Stimulated activated effector memory CD8-positive, alpha-beta T cell treated with anti-CD3 and anti-CD28 coated beads, Interleukin-12 subunit alpha, Interleukin-12 subunit beta, amount 100 ng/mL, for 72 hours (primary cell): ENCODE results near the gene WNT6.
A peak's percentile ranks its signal among the peaks of the same experiment; 100 is the strongest.

Source experiments
- ATAC-seq: fragments of 150-1000 bp; cut with Tn5 transposase; 2 replicates; pipeline ENCODE4 v1.10.0; 2021
- DNase-seq, 2 donors: peaks; one replicate each; pipeline ENCODE4 v3.0.0; 2021 to 2022; ENCODE audit warnings: low spot score in 2 of 2
- H3K27ac Mint-ChIP-seq: one replicate; pipeline ENCODE4 v1.8.0; 2022; ENCODE audit warnings: mild to moderate bottlenecking, mixed read lengths
- H3K36me3 Mint-ChIP-seq: one replicate; pipeline ENCODE4 v1.8.0; 2022; ENCODE audit warnings: mild to moderate bottlenecking, mixed read lengths
- H3K4me1 Mint-ChIP-seq: one replicate; pipeline ENCODE4 v1.8.0; 2022; ENCODE audit warnings: mixed read lengths
- H3K4me3 Mint-ChIP-seq: one replicate; pipeline ENCODE4 v1.8.0; 2022; ENCODE audit warnings: mild to moderate bottlenecking, mixed read lengths
- H3K9me3 Mint-ChIP-seq: one replicate; pipeline ENCODE4 v1.8.0; 2022; ENCODE audit warnings: mixed read lengths

WNT6 gene

DNA sequence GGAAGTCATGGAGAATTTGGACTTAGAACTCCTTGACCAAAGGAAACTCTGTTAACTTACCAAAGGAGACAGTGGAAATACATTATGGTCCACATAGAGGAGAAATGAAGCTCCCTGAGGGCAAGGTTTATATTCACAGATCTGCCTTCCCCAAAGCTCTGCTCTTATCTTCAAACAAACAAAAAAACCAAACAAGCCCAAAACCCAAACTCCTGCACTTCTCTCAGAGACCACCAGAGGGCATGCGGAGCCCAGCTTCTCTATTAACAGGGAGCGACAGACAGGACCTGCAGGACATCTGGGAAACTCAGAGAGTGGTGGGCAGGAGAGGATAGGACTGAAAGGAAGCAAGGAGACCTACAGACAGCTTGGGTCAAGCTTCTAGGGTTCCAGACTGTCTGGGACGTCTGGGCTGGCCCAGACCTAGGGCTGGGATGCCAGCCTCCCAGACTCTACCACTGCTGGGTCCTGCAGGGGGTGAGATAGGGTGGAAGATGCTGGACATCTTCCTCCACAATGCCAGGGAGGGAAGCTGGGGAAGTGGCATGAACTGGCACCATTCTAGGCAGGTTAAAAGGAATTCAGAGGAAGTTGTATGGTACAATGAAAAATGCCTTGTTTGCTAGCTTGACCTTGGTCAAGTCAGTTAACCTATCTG lies 17.1 kb downstream of the WNT6 start:
- DNase-seq: peak; percentile 61 to 88
- peak; percentile 1 for ATAC-seq
- H3K9me3 Mint-ChIP-seq: no peaks in the 10 kb centered on the region
- H3K4me3 Mint-ChIP-seq: no peak overlapping the region
- peaks cover 6% of the 10 kb centered on the region for H3K36me3 Mint-ChIP-seq
- peaks cover 51% of the 10 kb centered on the region for H3K4me1 Mint-ChIP-seq
- no peak overlapping the region for H3K27ac Mint-ChIP-seq

DNA sequence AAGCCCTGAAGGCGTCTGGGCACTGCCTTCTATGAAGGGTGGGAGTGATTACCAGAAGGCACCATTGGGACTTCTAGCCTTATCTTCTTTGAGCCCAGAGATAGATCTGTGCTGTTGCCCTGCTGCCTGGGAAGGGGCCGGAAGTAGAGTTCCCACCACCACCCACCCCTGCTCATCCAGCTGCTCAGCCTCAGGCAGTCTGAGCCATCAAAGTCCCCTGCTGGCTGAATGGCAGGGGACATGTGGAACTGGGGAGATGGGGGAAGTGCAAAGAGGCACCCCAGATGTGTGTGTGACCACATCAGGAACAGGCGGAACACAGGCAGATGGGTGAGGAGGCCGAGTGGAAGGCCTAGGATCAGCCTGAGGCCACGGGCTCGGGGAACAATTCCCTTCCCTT lies 17.7 kb downstream of the WNT6 start:
- no peak for DNase-seq
- no peak overlapping the region for H3K27ac Mint-ChIP-seq
- no peak overlapping the region for H3K4me3 Mint-ChIP-seq
- ATAC-seq: no peak
- no peaks in the 10 kb centered on the region for H3K9me3 Mint-ChIP-seq
- H3K4me1 Mint-ChIP-seq: peaks cover 49% of the 10 kb centered on the region
- peaks cover 8% of the 10 kb centered on the region for H3K36me3 Mint-ChIP-seq

DNA sequence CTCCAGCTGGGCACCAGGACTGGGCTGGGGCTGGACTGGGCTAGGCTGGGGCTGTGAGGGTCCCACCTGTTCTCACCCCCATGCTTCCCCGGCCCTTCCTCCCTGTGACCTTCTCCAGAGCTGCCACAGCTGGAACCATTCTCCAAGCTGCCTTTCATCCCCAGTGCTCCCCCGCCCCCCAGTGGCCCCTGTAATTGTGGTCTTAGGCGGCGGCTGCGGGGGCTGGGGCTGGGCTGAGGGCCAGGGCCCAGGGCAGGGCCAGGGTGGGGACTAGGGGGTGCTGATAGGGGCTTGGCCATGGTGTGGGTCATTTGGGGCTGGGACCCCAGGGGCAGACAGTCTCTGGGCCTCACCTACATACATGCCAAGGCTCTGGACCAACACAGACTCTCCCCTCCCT lies 18.3 kb downstream of the WNT6 start:
- ATAC-seq: no peak
- DNase-seq: no peak
- peaks cover 49% of the 10 kb centered on the region for H3K4me1 Mint-ChIP-seq
- H3K36me3 Mint-ChIP-seq: peaks cover 14% of the 10 kb centered on the region
- H3K27ac Mint-ChIP-seq: no peak overlapping the region
- no peak overlapping the region for H3K4me3 Mint-ChIP-seq
- H3K9me3 Mint-ChIP-seq: no peaks in the 10 kb centered on the region

DNA sequence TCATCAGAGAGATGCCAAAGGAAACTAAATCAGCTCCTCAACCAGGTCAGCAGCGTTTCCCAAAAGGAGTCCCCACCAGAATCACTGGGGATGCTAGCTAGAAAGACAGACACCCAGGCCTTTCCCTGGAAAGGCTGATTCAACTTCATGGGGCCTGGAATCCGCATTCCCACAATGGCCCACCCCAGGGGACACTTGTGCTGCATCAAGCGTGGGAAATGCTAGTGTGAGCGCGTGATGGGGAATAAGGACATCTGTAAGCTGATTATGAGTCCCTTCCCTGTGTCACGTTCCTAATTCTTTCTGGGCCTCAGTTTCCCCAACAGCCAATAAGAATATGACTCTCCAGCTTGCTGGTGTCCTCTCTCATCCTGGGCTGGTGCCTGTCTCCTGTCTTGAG lies 18.9 kb downstream of the WNT6 start:
- H3K36me3 Mint-ChIP-seq: peaks cover 18% of the 10 kb centered on the region
- no peaks in the 10 kb centered on the region for H3K9me3 Mint-ChIP-seq
- no peak for ATAC-seq
- H3K4me1 Mint-ChIP-seq: peaks cover 49% of the 10 kb centered on the region
- no peak overlapping the region for H3K4me3 Mint-ChIP-seq
- H3K27ac Mint-ChIP-seq: no peak overlapping the region
- DNase-seq: no peak

DNA sequence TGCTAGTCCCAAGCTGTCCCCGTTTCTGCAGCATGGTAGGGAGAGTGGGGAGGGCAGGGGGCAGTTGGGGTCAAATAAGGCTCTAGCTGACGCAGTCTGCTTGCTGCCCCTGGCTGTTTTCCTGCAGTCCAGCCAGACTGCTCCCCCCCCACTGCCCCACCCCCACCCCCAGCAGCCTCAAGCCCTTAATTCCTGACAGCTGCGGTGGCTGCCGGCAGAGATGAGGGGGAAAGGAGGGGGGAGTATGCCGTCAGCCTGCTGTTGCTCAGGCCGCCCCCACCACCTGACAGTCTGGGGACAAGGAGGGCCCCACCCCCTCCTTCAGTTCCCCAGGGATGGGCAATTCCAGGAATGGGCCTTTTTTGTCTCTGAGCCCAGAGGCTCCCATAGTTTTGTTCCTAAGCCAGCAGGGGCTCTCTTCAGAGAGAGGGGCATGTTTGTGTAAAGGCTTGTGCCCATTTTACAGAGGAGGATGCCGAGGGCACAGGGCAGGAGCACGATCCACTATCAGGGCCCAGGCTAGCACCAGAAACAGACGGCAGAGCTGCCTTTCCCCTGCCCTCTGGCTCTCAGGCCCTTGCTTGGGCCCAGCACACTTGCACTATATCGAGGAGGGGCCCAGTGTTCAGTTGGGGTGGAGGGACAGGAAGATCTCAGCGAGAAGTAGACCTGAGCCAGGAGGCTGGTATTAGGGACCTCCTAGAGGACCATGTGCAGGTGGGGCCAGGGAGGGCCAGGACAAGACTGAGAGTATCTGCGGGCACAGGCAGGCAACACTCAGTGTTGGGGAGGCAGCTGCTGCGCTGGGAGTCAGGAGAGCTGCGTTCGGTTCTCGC lies 19.5 kb downstream of the WNT6 start:
- no peaks in the 10 kb centered on the region for H3K9me3 Mint-ChIP-seq
- ATAC-seq (no peak), DNase-seq (no peak)
- H3K27ac Mint-ChIP-seq: no peak overlapping the region
- peaks cover 19% of the 10 kb centered on the region for H3K36me3 Mint-ChIP-seq
- H3K4me3 Mint-ChIP-seq: peak overlapping the region; percentile 82
- peaks cover 49% of the 10 kb centered on the region for H3K4me1 Mint-ChIP-seq

DNA sequence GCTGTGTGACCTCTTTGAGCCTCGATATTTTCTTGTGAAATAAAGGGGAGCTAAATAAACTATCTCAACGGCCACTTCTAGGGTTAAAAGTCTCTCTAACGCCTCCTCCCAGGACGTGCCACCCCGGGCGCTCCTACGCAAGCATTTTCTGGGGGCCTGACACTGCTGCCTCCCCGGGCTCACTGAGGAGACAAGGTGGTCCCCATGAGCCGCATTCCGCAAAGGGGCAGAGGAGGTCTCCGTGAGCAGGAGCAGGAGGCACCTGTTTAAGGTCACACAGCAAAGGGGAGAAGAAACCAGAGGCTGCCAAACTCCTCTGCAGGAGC lies 20.1 kb downstream of the WNT6 start:
- no peaks in the 10 kb centered on the region for H3K9me3 Mint-ChIP-seq
- DNase-seq (no peak), ATAC-seq (no peak)
- peak overlapping the region; percentile 82 for H3K4me3 Mint-ChIP-seq
- H3K27ac Mint-ChIP-seq: peak overlapping the region; percentile 61
- H3K4me1 Mint-ChIP-seq: peaks cover 55% of the 10 kb centered on the region
- H3K36me3 Mint-ChIP-seq: peaks cover 24% of the 10 kb centered on the region

DNA sequence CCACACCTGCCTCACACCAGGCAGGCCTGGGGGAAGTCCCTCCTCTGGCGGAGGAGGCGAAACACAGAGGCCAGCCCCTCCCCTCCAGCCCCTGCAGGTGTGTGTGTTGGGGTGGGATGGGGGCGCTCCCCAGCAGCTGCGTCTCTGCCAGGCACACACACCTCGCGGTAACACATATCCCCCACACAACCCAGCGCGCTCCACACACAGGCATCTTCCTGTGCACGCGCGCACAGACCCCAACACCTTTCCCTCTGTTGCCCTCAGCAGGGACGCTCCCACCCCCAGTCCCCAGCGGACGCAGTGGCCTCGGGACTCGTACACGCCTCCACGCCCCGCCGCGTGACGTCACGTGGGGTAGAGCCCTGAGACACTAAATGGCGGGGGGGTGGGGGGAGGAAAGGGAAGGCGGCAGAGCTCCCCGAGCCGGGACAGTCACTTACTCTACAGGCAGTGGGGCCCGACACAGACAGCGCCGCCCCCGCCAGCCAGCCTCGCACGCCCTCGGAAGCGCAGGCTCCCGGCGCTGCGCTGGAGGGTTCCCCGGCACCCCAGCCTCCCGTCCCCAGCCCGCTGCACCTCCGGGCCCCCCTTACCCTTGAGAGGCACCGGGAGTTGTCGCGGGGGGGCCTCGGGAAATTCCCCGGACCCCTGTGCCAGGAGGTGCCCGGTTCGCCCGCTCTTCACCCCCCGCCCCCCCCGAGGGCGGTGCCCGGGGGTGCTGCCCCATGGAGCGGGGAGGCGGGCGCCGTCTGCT lies 20.7 kb downstream of the WNT6 start, which contains the start of gene WNT10A:
WNT10A (plus strand) TSS at position 751 of the 757 bp plus-strand sequence. CDS start 144 bp downstream, outside the sequence.
- Mint-ChIP-seq H3K4me3 (peak within 1 kb of the TSS; percentile 82), H3K9me3 (no peaks in the 10 kb centered on the region), H3K36me3 (peaks cover 24% of the 10 kb centered on the region), H3K27ac (peak within 1 kb of the TSS; percentile 61), H3K4me1 (peaks cover 61% of the 10 kb centered on the region)
- peak; percentile 77 for ATAC-seq
- DNase-seq: peak; percentile 56 to 59

DNA sequence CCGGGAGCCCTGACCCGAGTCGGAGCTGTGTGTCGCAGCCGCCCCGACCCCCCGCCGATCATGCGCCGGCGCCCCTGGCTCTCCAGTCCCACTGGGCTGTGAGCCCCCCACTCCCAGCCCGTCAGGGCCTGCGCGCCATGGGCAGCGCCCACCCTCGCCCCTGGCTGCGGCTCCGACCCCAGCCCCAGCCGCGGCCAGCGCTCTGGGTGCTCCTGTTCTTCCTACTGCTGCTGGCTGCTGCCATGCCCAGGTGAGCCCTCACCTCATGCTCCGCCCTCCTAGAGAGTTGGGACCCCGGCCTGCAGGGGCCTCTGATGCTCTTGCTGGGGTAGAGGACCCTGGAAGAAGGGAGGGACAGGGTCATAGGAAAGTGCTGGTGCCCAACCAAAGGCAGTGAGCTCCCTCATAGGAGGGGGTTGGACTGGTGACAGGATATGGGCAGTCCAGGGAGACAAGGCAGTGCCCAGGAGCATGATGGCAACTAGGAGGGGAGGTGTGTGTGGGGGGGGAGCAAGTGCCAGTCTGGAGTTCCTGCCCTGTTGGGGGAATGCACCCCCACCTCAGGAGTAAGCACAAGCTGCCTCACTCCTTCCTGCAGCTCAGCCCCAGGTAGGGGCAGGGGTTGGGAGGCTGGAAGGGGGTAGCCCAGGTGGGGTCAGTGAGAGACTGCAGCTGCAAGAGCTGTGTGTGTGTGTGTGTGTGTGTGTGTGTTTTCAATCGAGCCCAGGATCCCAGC lies 21.4 kb downstream of the WNT6 start:
- Mint-ChIP-seq H3K36me3 (peaks cover 24% of the 10 kb centered on the region), H3K4me1 (peaks cover 68% of the 10 kb centered on the region)

DNA sequence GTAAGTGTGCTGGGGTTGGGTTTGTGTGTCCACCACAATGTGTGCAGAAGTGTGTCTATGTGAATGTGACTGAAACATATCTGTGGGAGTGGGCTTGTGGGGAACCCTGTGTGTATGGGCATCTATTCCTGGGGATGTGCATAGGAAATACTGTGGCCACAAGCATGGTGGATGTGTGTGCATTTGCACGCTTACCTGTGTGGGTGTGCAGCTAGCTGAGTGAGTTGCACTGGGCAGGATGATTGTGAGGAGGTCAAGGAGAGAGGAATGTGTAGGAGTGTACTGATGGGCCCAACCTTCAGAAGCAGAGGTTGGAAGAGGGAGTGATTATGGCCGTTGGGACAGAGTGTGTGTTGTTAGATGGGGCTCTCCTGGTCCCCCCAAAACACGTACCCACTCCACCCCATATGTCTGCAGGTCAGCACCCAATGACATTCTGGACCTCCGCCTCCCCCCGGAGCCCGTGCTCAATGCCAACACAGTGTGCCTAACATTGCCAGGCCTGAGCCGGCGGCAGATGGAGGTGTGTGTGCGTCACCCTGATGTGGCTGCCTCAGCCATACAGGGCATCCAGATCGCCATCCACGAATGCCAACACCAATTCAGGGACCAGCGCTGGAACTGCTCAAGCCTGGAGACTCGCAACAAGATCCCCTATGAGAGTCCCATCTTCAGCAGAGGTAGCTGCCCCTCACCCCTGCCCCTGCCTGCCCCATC lies 22.3 kb downstream of the WNT6 start:
- peak overlapping the region; percentile 82 for H3K4me3 Mint-ChIP-seq
- no peak for DNase-seq
- H3K4me1 Mint-ChIP-seq: peaks cover 64% of the 10 kb centered on the region
- ATAC-seq: no peak
- H3K9me3 Mint-ChIP-seq: no peaks in the 10 kb centered on the region
- peaks cover 24% of the 10 kb centered on the region for H3K36me3 Mint-ChIP-seq
- H3K27ac Mint-ChIP-seq: no peak overlapping the region

More for the DNA sequence above, 21.4 kb downstream of the WNT6 start:
- no peak for ATAC-seq
- no peaks in the 10 kb centered on the region for H3K9me3 Mint-ChIP-seq
- H3K27ac Mint-ChIP-seq: no peak overlapping the region
- DNase-seq: no peak
- peak overlapping the region; percentile 82 for H3K4me3 Mint-ChIP-seq

DNA sequence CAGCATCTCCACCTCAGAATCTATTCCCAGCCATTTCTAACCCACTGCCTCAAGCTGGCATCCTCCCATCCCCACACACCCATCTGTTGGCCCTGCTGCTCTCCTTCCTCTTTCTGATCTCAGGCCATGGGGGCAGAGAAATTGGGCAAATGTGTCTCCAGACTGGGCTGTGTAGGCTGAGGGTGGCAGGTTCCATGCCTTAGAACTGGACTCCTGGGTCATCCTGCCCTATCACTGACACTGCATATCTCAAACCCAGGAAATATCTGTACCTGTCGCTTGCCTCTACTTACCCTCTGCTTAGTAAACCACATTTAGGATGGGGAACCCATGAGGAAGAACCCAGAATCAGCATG lies 22.8 kb downstream of the WNT6 start:
- no peak overlapping the region for H3K27ac Mint-ChIP-seq
- no peak for ATAC-seq
- H3K4me1 Mint-ChIP-seq: peaks cover 60% of the 10 kb centered on the region

DNA sequence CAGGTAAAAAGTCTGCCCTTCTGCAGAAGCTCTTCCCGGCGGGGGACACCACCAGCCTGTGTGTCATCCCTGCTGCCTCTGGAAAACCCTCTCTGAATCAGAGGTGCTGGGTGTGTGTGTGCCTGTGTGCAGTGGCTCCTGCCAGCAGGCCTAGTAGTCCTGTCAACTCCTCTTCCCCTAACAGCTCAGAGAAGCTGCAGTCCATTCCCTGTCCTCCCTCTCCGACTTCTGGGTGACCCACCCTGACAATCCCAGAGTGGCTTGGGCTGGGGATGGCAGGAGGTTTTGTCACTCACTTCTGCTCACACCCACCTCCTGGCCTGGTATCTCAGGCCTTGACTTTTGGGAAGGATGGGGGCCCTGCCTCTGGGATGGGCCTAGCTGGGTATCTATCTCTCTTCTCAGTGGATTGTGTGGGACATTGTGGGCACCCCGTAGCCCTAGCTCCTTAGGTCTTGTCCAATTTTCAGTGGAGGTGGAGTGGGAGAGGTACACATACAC lies 23.3 kb downstream of the WNT6 start:
- no peak for ATAC-seq
- Mint-ChIP-seq H3K9me3 (no peaks in the 10 kb centered on the region), H3K27ac (no peak overlapping the region), H3K36me3 (peaks cover 24% of the 10 kb centered on the region), H3K4me3 (peak overlapping the region; percentile 82), H3K4me1 (peaks cover 60% of the 10 kb centered on the region)
- no peak for DNase-seq

More for the DNA sequence above, 22.8 kb downstream of the WNT6 start:
- Mint-ChIP-seq H3K9me3 (no peaks in the 10 kb centered on the region), H3K4me3 (peak overlapping the region; percentile 82), H3K36me3 (peaks cover 24% of the 10 kb centered on the region)
- no peak for DNase-seq

DNA sequence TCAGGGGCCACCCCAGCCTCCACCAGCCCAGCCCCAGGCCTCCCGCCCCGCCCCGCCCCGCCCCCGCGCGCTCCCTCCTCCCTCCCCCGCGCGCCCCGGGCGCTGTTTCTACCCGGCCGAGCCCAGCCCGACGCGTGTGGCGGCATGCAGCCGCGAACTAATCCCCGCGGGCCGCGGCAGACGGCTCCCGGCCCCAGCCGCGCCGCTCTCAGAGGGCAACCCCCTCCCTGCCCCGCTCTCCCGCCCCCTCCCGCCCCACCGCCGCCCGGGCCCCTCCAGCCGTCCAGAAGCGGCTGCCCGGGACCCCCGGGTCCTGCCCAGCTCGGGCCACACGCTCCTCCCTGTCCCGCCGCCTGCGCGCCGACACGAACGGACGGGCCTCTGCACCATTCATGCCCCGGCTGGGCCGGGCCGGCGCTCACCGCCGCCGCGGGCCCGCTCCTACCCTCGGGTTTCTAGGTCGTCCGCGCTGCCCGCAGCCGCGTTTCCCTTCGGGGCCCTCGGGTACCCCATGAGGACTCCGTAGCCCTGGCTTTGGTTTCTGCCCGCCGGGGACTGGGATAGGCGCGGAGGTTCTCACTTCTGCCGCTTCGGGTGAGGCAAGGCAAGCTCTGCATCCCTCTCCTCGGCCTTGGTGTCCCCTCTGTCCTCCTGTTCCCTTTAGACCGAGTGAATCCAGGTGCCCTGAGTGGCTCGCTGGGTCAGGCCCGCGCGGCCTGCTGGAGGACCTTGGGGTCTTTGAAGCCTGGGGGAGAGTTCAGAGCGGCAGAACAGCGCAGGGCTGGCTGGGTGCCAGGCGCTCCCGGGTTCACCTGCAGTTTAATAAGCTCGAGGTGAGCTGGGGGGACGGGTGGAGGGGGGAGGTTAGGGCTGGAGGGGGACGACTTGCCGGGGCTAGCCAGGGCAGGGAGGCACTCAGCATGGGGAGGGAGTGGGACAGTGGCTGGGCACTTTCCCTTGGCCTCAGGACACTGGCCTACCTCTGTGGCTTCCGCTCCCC lies 24.2 kb downstream of the WNT6 start:
- peaks cover 24% of the 10 kb centered on the region for H3K36me3 Mint-ChIP-seq
- H3K9me3 Mint-ChIP-seq: no peaks in the 10 kb centered on the region
- peak overlapping the region; percentile 82 for H3K4me3 Mint-ChIP-seq
- peak; percentile 19 for ATAC-seq
- H3K4me1 Mint-ChIP-seq: peaks cover 60% of the 10 kb centered on the region
- H3K27ac Mint-ChIP-seq: no peak overlapping the region
- no peak for DNase-seq

DNA sequence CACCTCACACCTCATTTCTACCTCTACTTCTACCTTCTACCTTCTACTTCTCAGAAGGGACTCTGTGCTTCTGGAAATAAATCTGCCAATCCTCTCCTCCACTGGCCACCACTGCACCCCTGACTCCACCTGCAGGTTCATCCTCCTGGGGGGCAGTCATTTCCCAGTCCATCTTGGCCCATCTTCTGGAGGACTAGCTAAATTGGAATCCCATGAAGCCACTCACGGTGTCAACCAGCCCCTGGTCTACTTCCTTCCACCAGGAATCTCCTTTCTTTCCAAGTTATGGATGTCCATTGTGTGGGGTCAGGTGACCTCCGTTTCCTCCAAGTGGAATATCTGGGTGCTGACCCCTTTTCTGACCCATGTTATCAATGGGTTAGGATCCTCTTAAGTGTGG lies 24.9 kb downstream of the WNT6 start:
- Mint-ChIP-seq H3K4me3 (peak overlapping the region; percentile 82), H3K4me1 (peaks cover 55% of the 10 kb centered on the region), H3K36me3 (peaks cover 24% of the 10 kb centered on the region), H3K9me3 (no peaks in the 10 kb centered on the region), H3K27ac (no peak overlapping the region)
- ATAC-seq (no peak), DNase-seq (no peak)
